ENCODE data around the gene NUP35. TPM values are rescaled to one million over a fixed set of nuclear protein-coding genes. Genes with fewer than 3 reads are reported as not detected.

NUP35 gene
- total RNA-seq = 6.7 and 8.9 TPM in 2 replicates
- polyA plus RNA-seq = 10.0 and 15.1 TPM in 2 replicates
- 6.4 and 12.1 TPM in 2 replicates for polyA plus RNA-seq (2012)
- 1.7 and 6.4 TPM in 2 replicates for polyA minus RNA-seq (ENCODE audit: low replicate concordance)

- Histone ChIP-seq H3K27me3 (ENCODE audit: control insufficient read depth, insufficient read depth, low read length) (no peaks in the 10 kb centered on the region), H3K4me1 (ENCODE audit: control insufficient read depth, extremely low read depth, insufficient read depth, low read length) (peaks cover 2% of the 10 kb centered on the region), H3K9me3 (ENCODE audit: control insufficient read depth, insufficient read depth, low read depth, low read length) (no peaks in the 10 kb centered on the region), H3K36me3 (ENCODE audit: control insufficient read depth, insufficient read depth, low read length) (no peaks in the 10 kb centered on the region), H3K27ac (ENCODE audit: insufficient read depth, low read length) (peak within 1 kb of the TSS; percentile 89), H2AFZ (ENCODE audit: low read length) (peak within 1 kb of the TSS; percentile 96), H3K9ac (ENCODE audit: insufficient read depth, low read length) (peak within 1 kb of the TSS; percentile 68), H4K20me1 (ENCODE audit: control insufficient read depth, extremely low read depth, insufficient read depth, low read length) (no peaks in the 10 kb centered on the region), H3K4me3 (replicated peaks in 1 of 4; ENCODE audit: control extremely low read depth in 1 of 4, insufficient read depth in 1 of 4, low read depth in 3 of 4, low read length in 4 of 4) (peak within 1 kb of the TSS; percentile 67 to 97 (median 85)), H3K4me2 (ENCODE audit: extremely low read depth, insufficient read depth, low read length) (peak within 1 kb of the TSS; percentile 75), H3K79me2 (ENCODE audit: control insufficient read depth, insufficient read depth, low read length) (peaks cover 34% of the 10 kb centered on the region)
- no peak for TF ChIP-seq EZH2 (IDR thresholded peaks at IDR 0.05; ENCODE audit: low read length, missing control alignments)
- TF ChIP-seq, protein P1, sequence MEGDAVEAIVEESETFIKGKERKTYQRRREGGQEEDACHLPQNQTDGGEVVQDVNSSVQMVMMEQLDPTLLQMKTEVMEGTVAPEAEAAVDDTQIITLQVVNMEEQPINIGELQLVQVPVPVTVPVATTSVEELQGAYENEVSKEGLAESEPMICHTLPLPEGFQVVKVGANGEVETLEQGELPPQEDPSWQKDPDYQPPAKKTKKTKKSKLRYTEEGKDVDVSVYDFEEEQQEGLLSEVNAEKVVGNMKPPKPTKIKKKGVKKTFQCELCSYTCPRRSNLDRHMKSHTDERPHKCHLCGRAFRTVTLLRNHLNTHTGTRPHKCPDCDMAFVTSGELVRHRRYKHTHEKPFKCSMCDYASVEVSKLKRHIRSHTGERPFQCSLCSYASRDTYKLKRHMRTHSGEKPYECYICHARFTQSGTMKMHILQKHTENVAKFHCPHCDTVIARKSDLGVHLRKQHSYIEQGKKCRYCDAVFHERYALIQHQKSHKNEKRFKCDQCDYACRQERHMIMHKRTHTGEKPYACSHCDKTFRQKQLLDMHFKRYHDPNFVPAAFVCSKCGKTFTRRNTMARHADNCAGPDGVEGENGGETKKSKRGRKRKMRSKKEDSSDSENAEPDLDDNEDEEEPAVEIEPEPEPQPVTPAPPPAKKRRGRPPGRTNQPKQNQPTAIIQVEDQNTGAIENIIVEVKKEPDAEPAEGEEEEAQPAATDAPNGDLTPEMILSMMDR (conservative IDR thresholded peaks at IDR 0.05 in 1 of 2, IDR thresholded peaks at IDR 0.05 in 1 of 2; ENCODE audit: low read depth in 1 of 2, low read length in 2 of 2) = no peak
- DNase-seq (ENCODE audit: low read depth in 2 of 2) = peak; percentile 86 to 93
These were observed at the start of gene NUP35 for GRCh38 chr2:183124222-183124956. Gene NUP35 (plus strand): TSS chr2:183124443. CDS start chr2:183124458, 15 bp downstream.

DNA sequence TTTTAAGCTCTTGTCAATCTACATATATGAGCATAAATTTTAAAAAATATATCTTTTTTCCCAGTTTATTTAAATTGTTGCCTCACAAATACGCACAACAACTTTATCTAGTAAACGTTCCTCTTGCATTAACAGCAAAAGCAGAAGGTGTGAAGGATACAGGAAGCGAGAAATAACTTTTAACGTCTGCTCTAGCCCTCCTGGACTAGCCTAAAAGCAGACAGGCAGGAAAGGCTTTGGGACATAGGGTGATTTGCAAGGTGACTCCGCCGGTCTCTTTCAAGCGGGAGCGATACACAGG is 46.1 kb upstream of the NUP35 start:
- Histone ChIP-seq H3K79me2 (ENCODE audit: control insufficient read depth, insufficient read depth, low read length) (no peaks in the 10 kb centered on the region), H3K9ac (ENCODE audit: insufficient read depth, low read length) (peak overlapping the region; percentile 43), H3K27ac (ENCODE audit: insufficient read depth, low read length) (peak overlapping the region; percentile 34), H2AFZ (ENCODE audit: low read length) (peak overlapping the region; percentile 91), H3K4me1 (ENCODE audit: control insufficient read depth, extremely low read depth, insufficient read depth, low read length) (no peaks in the 10 kb centered on the region), H3K4me3 (replicated peaks in 1 of 4; ENCODE audit: control extremely low read depth in 1 of 4, insufficient read depth in 1 of 4, low read depth in 3 of 4, low read length in 4 of 4) (peak overlapping the region; percentile 63 to 96 (median 67)), H4K20me1 (ENCODE audit: control insufficient read depth, extremely low read depth, insufficient read depth, low read length) (no peaks in the 10 kb centered on the region), H3K9me3 (ENCODE audit: control insufficient read depth, insufficient read depth, low read depth, low read length) (no peaks in the 10 kb centered on the region), H3K4me2 (ENCODE audit: extremely low read depth, insufficient read depth, low read length) (peak overlapping the region; percentile 97), H3K27me3 (ENCODE audit: control insufficient read depth, insufficient read depth, low read length) (peaks cover 10% of the 10 kb centered on the region), H3K36me3 (ENCODE audit: control insufficient read depth, insufficient read depth, low read length) (no peaks in the 10 kb centered on the region)
- no peak for TF ChIP-seq EZH2 (IDR thresholded peaks at IDR 0.05; ENCODE audit: low read length, missing control alignments)
- TF ChIP-seq, protein P1 (conservative IDR thresholded peaks at IDR 0.05 in 1 of 2, IDR thresholded peaks at IDR 0.05 in 1 of 2; ENCODE audit: low read depth in 1 of 2, low read length in 2 of 2) = no peak
- no peak for DNase-seq (ENCODE audit: low read depth in 2 of 2)

GRCh38 chr2:183078464-183079138 is 45.6 kb upstream of the NUP35 start, which contains the start of gene DUSP19:
Gene DUSP19 (plus strand): TSS chr2:183078747. CDS start chr2:183078934, 187 bp downstream.
- Histone ChIP-seq H3K27ac (ENCODE audit: insufficient read depth, low read length) (peak within 1 kb of the TSS; percentile 34), H3K36me3 (ENCODE audit: control insufficient read depth, insufficient read depth, low read length) (no peaks in the 10 kb centered on the region), H3K9ac (ENCODE audit: insufficient read depth, low read length) (peak within 1 kb of the TSS; percentile 43), H4K20me1 (ENCODE audit: control insufficient read depth, extremely low read depth, insufficient read depth, low read length) (no peaks in the 10 kb centered on the region), H3K4me1 (ENCODE audit: control insufficient read depth, extremely low read depth, insufficient read depth, low read length) (no peaks in the 10 kb centered on the region), H3K27me3 (ENCODE audit: control insufficient read depth, insufficient read depth, low read length) (peaks cover 10% of the 10 kb centered on the region), H3K9me3 (ENCODE audit: control insufficient read depth, insufficient read depth, low read depth, low read length) (no peaks in the 10 kb centered on the region), H2AFZ (ENCODE audit: low read length) (peak within 1 kb of the TSS; percentile 91), H3K79me2 (ENCODE audit: control insufficient read depth, insufficient read depth, low read length) (no peaks in the 10 kb centered on the region), H3K4me3 (replicated peaks in 1 of 4; ENCODE audit: control extremely low read depth in 1 of 4, insufficient read depth in 1 of 4, low read depth in 3 of 4, low read length in 4 of 4) (peak within 1 kb of the TSS; percentile 63 to 96 (median 67)), H3K4me2 (ENCODE audit: extremely low read depth, insufficient read depth, low read length) (peak within 1 kb of the TSS; percentile 97)
- TF ChIP-seq, protein P1 (conservative IDR thresholded peaks at IDR 0.05 in 1 of 2, IDR thresholded peaks at IDR 0.05 in 1 of 2; ENCODE audit: low read depth in 1 of 2, low read length in 2 of 2) = no peak
- no peak for TF ChIP-seq EZH2 (IDR thresholded peaks at IDR 0.05; ENCODE audit: low read length, missing control alignments)
- DNase-seq (ENCODE audit: low read depth in 2 of 2) = peak; percentile 88 to 94
